Heart left ventricle (tissue), 16 donors: ENCODE results near the gene SEZ6L. TPM values are rescaled to one million over a fixed set of nuclear protein-coding genes. Genes with fewer than 3 reads are reported as not detected.
A peak's percentile ranks its signal among the peaks of the same experiment; 100 is the strongest.

Experiments
- ATAC-seq, 4 donors: fragments of 200-7000 bp; cut with Tn5 transposase; one replicate each; pipeline ENCODE4 v1.9.1; 2020 to 2022; ENCODE audit warnings: moderate library complexity in 4 of 4, mild to moderate bottlenecking in 3 of 4, moderate number of reproducible peaks in 1 of 4
- DNase-seq, 5 donors: peaks; one replicate each; pipeline ENCODE4 v3.0.0-alpha.2; 2020
- H3K27ac ChIP-seq, 12 donors: fragments of 200-600 bp; sonication (generic) in 4 of 12; one replicate each; pipeline versions ENCODE4 v1.5.0 to v1.8.0; 2016 to 2022; ENCODE audit warnings: mild to moderate bottlenecking in 2 of 12
- H3K27me3 ChIP-seq, 9 donors: fragments of 200-600 bp; sonication (generic) in 2 of 9; one replicate each; pipeline versions ENCODE4 v1.5.1 to v1.8.0; 2016 to 2022; ENCODE audit warnings: mild to moderate bottlenecking in 3 of 9
- H3K36me3 ChIP-seq, 9 donors: fragments of 200-600 bp; sonication (generic) in 2 of 9; one replicate each; pipeline versions ENCODE4 v1.5.0 to v1.8.0; 2018 to 2022; ENCODE audit warnings: mild to moderate bottlenecking in 2 of 9
- H3K4me1 ChIP-seq, 12 donors: fragments of 200-600 bp; sonication (generic) in 4 of 12; one replicate each; pipeline versions ENCODE4 v1.5.0 to v1.8.0; 2016 to 2022; ENCODE audit warnings: mild to moderate bottlenecking in 3 of 12
- H3K4me3 ChIP-seq, 12 donors: fragments of 200-600 bp; sonication (generic) in 4 of 12; one replicate each; pipeline versions ENCODE4 v1.5.0 to v1.8.0; 2017 to 2022; ENCODE audit warnings: mild to moderate bottlenecking in 9 of 12, moderate library complexity in 4 of 12
- H3K9me3 ChIP-seq, 12 donors: fragments of 200-600 bp; sonication (generic) in 4 of 12; one replicate each; pipeline versions ENCODE4 v1.5.0 to v1.8.0; 2016 to 2022; ENCODE audit warnings: mild to moderate bottlenecking in 1 of 12
- CTCF ChIP-seq, 12 donors: fragments of 200-600 bp; sonication (generic) in 4 of 12; IDR thresholded peaks; one replicate each; pipeline versions ENCODE4 v1.5.0 to v1.8.0; 2018 to 2022; ENCODE audit warnings: antibody characterized with exemption in 12 of 12, mild to moderate bottlenecking in 5 of 12
- POLR2A ChIP-seq, 2 donors: fragments of 450-650 bp; IDR thresholded peaks; one replicate each; pipeline ENCODE4 v1.6.1; 2017; ENCODE audit warnings: antibody characterized with exemption in 2 of 2, mild to moderate bottlenecking in 2 of 2, moderate library complexity in 2 of 2
- WGBS, 4 donors: extraction: QIAGEN DNeasy Blood & Tissue Kit in 2 of 4; methylation state at CpG; one replicate each; pipeline versions ENCODE4 v1.1.5 to v1.1.7; 2013 to 2018; 5-methylcytosine and 5-hydroxymethylcytosine counted together
- intact Hi-C, 10 donors: fragments of 100-400 bp; cut with DNase I; formaldehyde crosslinking; loops; one replicate each; pipeline versions ENCODE4 v1.11.1 to v1.14.2; 2022
- long read RNA-seq, 3 donors: library from polyadenylated mRNA; unstranded; transcript quantifications; one replicate each; pipeline ENCODE4 v2.0.0, GENCODE V29; 2020 to 2021
- polyA plus RNA-seq, 2 donors: library from polyadenylated mRNA; stranded (reverse); fragments of 200-250 nt; gene quantifications; one replicate each; pipeline ENCODE4 v1.2.3, GENCODE V29; 2013
- total RNA-seq, 9 donors: library from RNA; depleted of rRNA in 2 of 9; stranded (reverse); fragments of >200 nt in 2 of 9; fragmentation: NEBNext Ultra II Directional in 3 of 9; extraction: Animal tissue kit (Norgen Biotek cat#: 25700) in 3 of 9; gene quantifications; one replicate each; pipeline versions ENCODE4 v1.1.0 to v1.2.4, GENCODE V29; 2016 to 2023
- donor health status: ischemic (EF 13 %, LVEDD 7.1; RV severe dilation, severe dysfunction).
- donor health status: healthy with polysubstance abuse.
- donor health status: DM: no; HTN: yes; CAD: no.
- donor health status: DM: no; HTN: no; CAD: no.
- donor health status: ischemic (EF 25% LVEDD 6.9; RV normal size, moderate dysfunction).
- donor health status: ischemic (EF 25% LVEDD 5.7; RV mildly dilated, moderate dysfunction).
- donor health status: healthy.
- donor health status: DM: yes; HTN: yes; CAD: no.
- donor health status: ischemic (EF 35%, LVEDD 5.7; RV mildly dilated, moderate dysfunction).
- donor health status: nonischemic (EF 11% LVEDD 7.7; RV severe dilation, severe dysfunction).
- donor health status: DM: yes; HTN: yes; CAD: no.
- donor health status: PGD.
- donor health status: ischemic (EF 29% LVEDD 5.4; RV normal size, mild dysfunction).
- donor health status: nonischemic (EF 23%, LVEDD 6.1; RV moderate dilation, normal function).

Gene SEZ6L
- 1 to 10 TPM in 3 of 9 donors, under 1 TPM in 5, not detected in 1; 0.12 to 1.6 (median 0.22) TPM for total RNA-seq
- under 1 TPM in 1 of 2 donors, not detected in 1; 0.04 TPM for polyA plus RNA-seq
- long read RNA-seq, donor 1: 0 reads
- long read RNA-seq, donor 2: 0 reads
- long read RNA-seq, donor 3: 0 reads

GRCh38 chr22:26169315-26170111, at the start of gene SEZ6L:
Gene SEZ6L (plus strand): TSS chr22:26169462. CDS start chr22:26169670, 208 bp downstream.
- no peak for TF ChIP-seq POLR2A (IDR thresholded peaks at IDR 0.05)
- no peak for TF ChIP-seq CTCF (IDR thresholded peaks at IDR 0.05)
- Histone ChIP-seq H3K9me3 (no peaks in the 10 kb centered on the region), H3K4me3 (peak within 1 kb of the TSS; percentile 14 to 62 (median 48)), H3K27ac (no peak within 1 kb of the TSS), H3K4me1 (peaks cover 0 to 18% (median 6%) of the 10 kb centered on the region in 12 donors), H3K36me3 (no peaks in the 10 kb centered on the region), H3K27me3 (peaks cover 3 to 88% (median 44%) of the 10 kb centered on the region in 9 donors)
- 0 to 1% (median 1%) methylated on average over 16 to 92 of the region's 92 CpGs for WGBS, 4 donors
- peak in 4 of 5 donors; percentile 26 to 68 (median 30) for DNase-seq
- intact Hi-C loops: loop anchor here in 4 of 10 donors (5.0 to 10.0 kb wide), 3 partner anchors 65 to 165 kb away; no protein-coding TSS in a partner anchor
- ATAC-seq: peak in 3 of 4 donors; percentile 32 to 85 (median 72)

GRCh38 chr22:26122920-26123468, 46.3 kb upstream of the SEZ6L start:
- TF ChIP-seq POLR2A (IDR thresholded peaks at IDR 0.05): no peak
- TF ChIP-seq CTCF (IDR thresholded peaks at IDR 0.05): no peak
- DNase-seq: no peak
- no peak overlapping the region for H3K27ac ChIP-seq
- intact Hi-C loops: no loop called here
- H3K9me3 ChIP-seq: no peaks in the 10 kb centered on the region
- H3K4me3 ChIP-seq: no peak overlapping the region
- H3K4me1 ChIP-seq: no peaks in the 10 kb centered on the region
- ATAC-seq: no peak
- peaks cover 0 to 18% (median 3%) of the 10 kb centered on the region in 9 donors for H3K27me3 ChIP-seq
- 87 to 90% (median 90%) methylated on average over 4 of the region's 4 CpGs for WGBS, 4 donors
- no peaks in the 10 kb centered on the region for H3K36me3 ChIP-seq

GRCh38 chr22:26124991-26125725, 44.1 kb upstream of the SEZ6L start:
- Histone ChIP-seq H3K4me3 (no peak overlapping the region), H3K27me3 (peaks cover 0 to 17% (median 0%) of the 10 kb centered on the region in 9 donors), H3K4me1 (no peaks in the 10 kb centered on the region), H3K9me3 (no peaks in the 10 kb centered on the region), H3K27ac (no peak overlapping the region), H3K36me3 (no peaks in the 10 kb centered on the region)
- intact Hi-C loops: no loop called here
- 71 to 80% (median 74%) methylated on average over 10 of the region's 10 CpGs for WGBS, 4 donors
- TF ChIP-seq POLR2A (IDR thresholded peaks at IDR 0.05) (no peak), CTCF (IDR thresholded peaks at IDR 0.05) (no peak)
- ATAC-seq (no peak), DNase-seq (no peak)
